Urothelium cell line (cell line): ENCODE data around the gene RAB3IL1.
A peak's percentile ranks its signal among the peaks of the same experiment; 100 is the strongest.
"Not testable (repeated sequence)": the region's sequence is repeated elsewhere in the genome, so short reads cannot be mapped to it uniquely, and the experiment has no call there.

Source experiments
- DNase-seq: peaks from one replicate; pipeline ENCODE4 v3.0.0; 2011; ENCODE audit warnings: low spot score, mixed read lengths
- FAIRE-seq: peaks from 2 replicates; lab custom pipeline; 2011; peaks lifted over from hg19 to GRCh38; lab: Jason Lieb, UNC

Gene RAB3IL1, protein sequence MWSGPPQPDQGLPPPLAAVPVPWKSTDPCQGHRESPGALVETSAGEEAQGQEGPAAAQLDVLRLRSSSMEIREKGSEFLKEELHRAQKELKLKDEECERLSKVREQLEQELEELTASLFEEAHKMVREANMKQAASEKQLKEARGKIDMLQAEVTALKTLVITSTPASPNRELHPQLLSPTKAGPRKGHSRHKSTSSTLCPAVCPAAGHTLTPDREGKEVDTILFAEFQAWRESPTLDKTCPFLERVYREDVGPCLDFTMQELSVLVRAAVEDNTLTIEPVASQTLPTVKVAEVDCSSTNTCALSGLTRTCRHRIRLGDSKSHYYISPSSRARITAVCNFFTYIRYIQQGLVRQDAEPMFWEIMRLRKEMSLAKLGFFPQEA

DNA sequence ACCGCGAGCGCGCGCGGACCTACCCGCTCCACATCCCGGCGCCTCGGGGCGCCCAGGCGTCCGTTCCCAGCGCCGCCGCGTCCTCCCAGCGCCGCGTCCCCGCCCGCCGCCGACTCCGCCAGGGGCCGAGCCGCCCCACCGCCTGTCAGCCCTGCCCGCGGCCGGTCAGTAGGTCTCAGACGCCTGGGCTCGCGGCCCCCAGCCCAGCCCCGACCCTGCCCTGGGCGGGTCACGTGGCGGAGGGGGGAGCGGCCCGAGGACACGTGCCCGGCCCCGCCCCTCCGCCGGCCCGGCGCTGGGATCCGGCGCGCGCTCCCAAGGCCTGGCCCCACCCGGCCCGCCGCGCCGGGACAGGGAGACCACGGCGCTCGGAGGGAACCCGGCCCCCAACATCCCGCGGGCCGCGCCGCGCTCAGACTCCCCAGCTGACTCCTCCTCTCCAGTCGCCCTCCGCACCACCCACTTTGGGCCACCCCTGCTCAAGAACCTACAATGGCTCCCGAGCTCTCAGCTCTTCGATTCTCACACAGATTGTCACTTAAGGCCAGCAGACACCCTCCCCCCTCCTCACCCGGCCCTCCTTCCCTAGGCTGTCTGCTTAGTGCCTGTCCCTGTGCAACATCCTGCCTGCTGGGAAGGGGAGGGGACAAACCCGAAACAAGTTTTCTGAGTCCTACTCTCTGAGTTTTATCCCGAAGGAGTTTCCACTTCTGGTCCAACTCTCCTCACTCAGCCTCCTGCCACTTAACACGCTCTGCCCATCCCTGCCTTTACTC, at the start of gene RAB3IL1:
Gene RAB3IL1 (minus strand): TSS at position 233 of the 776 bp plus-strand sequence. CDS start 199 bp downstream, at position 34.
- DNase-seq (peak; percentile 86), FAIRE-seq (no peak)

DNA sequence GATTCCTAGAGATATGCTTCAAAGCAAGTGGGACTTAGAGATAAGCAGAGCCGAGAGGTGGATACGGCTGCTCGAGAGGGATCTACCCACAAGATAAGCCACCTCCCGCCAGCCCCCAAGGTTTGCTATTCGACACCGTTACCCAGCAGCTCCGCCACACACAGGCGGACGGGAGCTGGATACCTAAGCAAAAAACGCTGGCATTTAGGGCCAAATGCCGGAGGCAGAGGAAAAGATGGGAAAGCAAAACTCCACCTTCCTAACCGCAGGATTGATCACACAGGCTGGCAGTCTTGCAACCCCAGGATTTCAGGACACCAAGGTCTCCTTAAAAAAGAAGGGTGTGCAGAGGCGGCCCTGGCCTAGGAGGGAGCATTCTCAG, 49.4 kb upstream of the RAB3IL1 start:
- no peak for FAIRE-seq
- no peak for DNase-seq

DNA sequence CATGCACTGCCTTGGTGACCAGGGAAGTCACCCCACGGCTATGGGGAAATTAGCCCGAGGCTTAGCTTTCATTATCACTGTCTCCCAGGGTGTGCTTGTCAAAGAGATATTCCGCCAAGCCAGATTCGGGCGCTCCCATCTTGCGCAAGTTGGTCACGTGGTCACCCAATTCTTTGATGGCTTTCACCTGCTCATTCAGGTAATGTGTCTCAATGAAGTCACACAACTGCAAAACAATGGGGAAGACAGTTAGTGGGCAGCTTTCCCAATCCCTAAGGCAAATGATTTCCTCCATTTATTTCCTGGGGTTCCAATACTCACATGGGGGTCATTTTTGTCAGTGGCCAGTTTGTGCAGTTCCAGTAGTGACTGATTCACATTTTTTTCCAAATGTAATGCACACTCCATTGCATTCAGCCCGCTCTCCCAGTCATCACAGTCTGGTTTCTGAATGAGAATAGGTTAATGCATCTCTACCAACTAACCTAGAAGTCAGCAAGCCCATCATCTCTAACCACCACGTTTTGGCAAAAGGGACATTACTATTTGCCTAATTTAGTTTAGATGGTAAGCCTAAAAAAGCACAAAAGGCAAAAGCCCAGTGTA, 47.4 kb upstream of the RAB3IL1 start:
- not testable (repeated sequence) for DNase-seq, FAIRE-seq

DNA sequence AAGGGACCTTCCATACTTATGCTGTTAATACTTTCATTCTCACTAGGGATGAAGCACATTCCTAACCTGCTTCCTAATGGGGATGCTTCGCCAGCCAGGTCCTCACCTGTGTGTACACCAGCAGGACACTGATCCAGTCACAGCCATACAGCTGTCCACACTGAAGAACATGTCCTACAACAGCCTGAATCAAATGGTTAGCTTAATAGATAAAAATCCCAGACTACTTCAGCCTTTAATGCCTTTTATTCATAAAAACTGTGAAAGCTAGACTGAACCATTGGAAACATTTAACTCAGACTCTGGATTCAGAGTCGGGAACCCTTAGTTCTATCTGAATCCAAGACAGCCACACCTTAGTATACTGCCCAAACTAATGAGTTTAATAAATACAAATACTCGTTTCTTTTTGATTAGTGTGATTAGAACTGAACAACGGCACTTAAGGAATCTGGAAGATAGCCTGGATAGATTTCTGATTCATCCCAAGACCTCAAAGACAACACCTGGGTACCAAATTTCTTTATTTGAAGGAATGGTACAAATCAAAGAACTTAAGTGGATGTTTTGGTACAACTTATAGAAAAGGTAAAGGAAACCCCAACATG, 46.8 kb upstream of the RAB3IL1 start:
- FAIRE-seq (no peak), DNase-seq (no peak)

DNA sequence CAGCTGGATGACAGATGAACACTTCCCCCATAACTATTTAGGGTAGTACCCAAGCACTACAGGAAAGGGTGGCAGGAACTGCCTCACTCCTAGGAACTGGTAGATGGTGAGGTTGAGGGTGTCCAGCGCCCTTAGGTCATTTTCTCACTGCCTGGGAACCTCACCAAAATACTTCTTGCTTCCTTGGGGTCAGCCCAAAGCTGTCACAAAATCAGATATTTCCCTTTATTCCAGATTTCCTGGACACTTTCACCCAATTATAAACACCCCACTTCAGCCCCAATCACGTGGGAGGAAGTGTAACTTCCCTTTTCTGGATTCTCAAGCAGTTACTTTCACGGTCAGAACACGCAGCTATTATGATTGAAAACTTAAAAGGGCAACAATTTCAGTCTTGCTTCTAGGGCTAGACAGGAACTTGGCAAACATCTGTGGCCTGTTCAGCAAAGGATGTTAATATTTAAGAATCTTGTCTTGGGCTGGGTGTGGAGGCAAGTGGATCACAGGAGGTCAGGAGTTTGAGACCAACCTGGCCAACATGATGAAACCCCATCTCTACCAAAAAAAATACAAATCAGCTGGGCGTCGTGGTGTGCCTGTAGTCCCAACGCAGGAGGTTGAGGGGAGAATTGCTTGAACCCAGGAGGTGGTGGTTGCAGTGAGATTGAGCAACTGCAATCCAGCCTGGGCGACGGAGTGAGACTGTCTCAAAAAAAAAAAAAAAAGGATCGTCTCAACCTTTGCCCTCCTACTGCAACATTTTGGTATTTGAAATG, 46.1 kb upstream of the RAB3IL1 start:
- no peak for FAIRE-seq

DNA sequence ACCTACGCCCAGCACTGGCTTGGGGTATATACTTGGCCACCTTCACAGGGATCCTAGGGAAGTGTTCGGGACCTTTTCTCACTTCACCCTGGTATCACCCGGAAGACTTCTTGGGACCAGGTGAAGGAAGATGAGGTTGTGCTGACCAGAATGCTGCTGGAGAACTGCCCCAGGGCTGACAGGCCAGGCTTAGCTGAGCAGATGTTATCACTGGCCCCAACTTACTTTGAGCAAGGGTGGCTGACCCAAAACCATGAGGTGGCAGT, 45.6 kb upstream of the RAB3IL1 start:
- FAIRE-seq (no peak), DNase-seq (no peak)

More for the DNA sequence above, 46.1 kb upstream of the RAB3IL1 start:
- DNase-seq = no peak

DNA sequence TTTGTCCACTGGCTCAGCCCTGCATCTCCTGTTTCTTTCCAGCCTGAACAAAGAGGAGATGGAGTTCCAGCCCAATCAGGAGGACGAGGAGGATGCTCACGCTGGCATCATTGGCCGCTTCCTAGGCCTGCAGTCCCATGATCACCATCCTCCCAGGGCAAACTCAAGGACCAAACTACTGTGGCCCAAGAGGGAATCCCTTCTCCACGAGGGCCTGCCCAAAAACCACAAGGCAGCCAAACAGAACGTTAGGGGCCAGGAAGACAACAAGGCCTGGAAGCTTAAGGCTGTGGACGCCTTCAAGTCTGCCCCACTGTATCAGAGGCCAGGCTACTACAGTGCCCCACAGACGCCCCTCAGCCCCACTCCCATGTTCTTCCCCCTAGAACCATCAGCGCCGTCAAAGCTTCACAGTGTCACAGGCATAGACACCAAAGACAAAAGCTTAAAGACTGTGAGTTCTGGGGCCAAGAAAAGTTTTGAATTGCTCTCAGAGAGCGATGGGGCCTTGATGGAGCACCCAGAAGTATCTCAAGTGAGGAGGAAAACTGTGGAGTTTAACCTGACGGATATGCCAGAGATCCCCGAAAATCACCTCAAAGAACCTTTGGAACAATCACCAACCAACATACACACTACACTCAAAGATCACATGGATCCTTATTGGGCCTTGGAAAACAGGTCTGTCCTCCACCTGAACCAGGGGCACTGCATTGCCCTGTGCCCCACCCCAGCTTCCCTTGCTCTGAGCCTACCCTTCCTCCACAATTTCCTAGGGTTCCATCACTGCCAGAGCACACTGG, 45.0 kb upstream of the RAB3IL1 start:
- no peak for FAIRE-seq
- no peak for DNase-seq

DNA sequence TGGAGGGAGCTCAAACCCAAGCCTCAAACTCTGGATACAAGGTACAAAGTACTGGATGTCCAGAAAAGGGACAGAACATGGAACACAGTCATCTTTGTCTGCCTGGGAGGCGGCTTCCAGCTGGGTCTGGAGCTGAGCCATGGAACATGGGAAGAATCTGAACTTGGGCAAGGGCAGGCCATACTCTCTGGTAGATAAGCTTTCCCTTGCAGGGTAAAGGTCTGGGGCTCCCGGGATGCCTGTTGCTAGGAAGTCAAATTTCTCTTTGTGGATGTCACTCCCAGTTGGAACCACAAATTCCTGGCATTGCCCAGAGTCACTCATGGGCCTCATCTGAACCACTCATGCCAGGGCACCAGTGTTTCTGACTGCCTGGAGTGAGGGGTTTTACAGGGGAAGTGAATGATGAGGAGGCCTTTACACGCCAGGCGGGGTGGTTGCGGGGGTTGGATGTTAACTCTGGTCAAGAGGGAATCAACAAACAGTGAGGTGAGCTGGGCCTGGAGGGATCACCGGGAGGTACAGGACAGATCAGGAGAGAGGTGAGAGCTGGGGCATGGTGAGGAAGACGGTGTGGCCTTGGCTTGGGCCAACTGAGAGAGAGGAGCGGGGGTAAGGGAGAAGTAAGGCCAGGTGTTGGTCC, 44.3 kb upstream of the RAB3IL1 start:
- FAIRE-seq (no peak), DNase-seq (no peak)

DNA sequence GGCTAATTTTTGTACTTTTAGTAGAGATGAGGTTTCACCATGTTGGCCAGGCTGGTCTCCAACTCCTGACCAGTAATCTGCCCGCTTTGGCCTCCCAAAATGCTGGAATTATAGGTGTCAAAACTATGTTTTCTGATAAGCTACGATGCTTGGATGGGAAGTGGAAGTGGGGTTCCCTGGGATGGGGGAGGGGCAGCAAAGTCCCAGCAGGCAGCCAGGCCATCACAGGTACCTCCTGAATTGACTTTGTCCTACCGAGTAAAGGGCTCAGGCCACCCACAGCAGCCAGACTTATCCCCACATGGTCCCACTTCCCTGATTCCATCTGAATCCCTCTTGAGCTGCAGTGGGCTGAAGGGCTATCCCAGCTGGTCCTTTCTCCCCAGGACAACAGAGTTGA, 43.2 kb upstream of the RAB3IL1 start:
- DNase-seq (no peak), FAIRE-seq (no peak)

DNA sequence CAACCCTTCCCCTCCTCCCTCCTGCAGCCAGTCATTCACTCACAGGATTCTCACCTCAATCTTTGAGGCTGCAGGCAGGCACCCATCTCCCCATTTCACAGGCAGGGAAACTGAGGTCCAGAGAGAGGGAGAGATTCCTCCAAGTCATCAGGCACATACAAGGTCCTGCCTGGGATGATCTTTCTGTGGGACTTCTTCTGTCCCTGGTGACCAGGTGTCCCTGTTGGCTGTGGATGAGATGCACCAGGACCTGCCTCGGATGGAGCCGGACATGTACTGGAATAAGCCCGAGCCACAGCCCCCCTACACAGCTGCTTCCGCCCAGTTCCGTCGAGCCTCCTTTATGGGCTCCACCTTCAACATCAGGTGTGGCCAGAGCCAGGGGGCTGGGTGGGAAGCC, 42.3 kb upstream of the RAB3IL1 start:
- FAIRE-seq (no peak), DNase-seq (no peak)

DNA sequence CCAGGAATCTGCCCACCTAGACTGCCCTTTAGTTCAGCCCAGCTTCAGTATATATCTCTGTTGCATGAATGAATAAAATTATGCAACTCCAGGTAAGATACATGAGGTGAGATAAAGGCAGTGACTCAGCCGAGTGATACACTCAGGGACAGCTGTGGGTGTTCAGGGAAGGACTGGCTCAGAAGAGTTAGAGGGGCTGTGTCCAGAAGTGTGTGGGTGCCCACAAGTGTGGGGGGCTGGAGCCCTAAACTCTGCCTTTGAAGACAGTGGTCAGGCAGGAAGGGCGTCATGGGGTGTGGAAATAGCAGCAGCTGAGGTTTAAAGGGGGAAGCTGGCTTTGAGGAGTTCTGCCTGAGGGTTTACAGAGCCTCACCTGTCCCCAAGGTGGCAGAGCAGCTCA, 41.7 kb upstream of the RAB3IL1 start:
- no peak for FAIRE-seq

DNA sequence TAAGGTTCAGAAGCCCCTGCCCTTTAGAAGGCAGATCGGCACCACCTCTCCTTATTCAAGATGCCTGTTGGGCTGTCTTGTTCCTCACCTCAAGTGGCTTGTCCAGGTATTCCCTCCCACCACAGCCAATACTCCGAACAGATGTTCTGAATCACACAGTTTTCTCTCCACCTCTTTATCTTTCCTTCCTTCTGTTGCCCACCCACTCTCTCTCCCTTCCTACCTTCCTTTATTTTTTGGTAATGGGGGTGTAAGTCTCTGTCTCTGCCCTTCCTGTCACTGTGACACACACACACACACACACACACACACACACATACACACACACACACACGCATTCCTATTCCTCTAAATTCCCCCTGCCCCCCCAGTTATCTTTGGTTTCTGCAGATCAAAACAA, 41.2 kb upstream of the RAB3IL1 start:
- no peak for FAIRE-seq
- DNase-seq = no peak

More for the DNA sequence above, 41.7 kb upstream of the RAB3IL1 start:
- no peak for DNase-seq

DNA sequence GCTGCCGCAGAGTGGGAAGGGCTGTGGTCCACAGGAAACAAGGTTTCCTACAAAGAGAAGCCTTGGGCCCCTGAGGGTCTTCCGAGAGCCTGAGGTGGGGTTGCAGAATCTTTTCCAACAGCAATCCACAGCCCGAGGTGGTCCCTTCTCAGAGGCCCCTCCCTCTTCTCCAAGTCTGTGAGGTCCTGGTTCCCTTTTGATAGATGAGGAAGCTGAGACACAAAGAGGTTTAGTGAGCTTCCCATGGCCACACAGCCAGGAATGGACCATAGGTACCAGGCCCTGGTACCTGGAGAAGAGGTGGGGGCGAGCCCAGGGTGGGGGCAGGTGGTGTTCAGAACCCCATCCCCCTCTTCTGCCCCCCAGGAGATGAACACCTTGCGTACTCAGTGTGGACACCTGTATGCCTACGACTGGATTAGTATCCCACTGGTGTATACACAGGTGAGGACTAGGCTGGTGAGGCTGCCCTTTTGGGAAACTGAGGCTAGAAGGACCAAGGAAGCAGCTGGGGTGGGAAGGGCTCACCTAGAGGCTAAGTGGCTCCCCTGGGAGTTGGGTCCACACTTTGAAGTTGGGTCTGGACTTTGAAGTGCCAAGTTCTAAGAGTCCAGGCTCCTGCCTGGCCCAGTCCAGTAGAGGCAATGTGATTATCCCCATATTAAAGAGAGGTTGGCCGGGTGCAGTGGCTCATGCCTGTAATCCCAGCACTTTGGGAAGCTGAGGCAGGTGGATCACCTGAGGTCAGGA, 39.8 kb upstream of the RAB3IL1 start:
- DNase-seq (no peak), FAIRE-seq (no peak)

DNA sequence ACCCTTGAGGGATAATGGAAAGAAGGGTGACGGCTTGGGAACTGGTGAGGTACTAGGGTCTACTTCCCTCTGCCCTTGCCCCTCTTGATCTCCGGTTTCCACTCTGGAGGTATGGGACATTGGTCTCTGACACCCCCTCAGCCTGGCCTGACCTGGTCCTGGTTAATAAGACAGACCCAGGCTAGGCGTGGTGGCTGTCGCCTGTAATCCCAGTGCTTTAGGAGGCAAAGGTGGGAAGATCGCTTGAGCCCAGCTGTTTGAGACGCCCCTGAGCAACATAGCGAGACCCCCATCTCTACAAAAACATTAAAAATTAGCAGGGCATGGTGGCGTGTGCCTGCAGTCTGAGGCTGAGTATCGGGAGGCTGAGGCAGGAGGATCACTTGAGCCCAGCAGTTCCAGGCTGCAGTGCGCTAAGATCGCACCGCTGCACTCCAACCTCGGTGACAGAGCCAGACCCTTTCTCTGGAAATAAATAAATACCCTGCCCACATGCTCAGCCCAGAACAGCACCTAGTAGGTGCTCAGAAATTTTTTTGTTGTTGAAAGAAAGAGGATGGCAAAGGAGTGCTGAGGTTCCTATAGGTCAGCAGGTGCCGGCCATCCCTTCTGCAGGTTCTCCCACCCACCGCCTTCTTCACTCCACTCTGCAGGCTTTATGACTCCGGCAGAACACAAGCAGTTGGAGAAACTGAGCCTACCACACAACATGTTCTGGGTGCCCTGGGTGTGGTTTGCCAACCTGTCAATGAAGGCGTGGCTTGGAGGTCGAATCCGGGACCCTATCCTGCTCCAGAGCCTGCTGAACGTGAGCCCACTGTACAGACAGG, 39.0 kb upstream of the RAB3IL1 start:
- no peak for FAIRE-seq

DNA sequence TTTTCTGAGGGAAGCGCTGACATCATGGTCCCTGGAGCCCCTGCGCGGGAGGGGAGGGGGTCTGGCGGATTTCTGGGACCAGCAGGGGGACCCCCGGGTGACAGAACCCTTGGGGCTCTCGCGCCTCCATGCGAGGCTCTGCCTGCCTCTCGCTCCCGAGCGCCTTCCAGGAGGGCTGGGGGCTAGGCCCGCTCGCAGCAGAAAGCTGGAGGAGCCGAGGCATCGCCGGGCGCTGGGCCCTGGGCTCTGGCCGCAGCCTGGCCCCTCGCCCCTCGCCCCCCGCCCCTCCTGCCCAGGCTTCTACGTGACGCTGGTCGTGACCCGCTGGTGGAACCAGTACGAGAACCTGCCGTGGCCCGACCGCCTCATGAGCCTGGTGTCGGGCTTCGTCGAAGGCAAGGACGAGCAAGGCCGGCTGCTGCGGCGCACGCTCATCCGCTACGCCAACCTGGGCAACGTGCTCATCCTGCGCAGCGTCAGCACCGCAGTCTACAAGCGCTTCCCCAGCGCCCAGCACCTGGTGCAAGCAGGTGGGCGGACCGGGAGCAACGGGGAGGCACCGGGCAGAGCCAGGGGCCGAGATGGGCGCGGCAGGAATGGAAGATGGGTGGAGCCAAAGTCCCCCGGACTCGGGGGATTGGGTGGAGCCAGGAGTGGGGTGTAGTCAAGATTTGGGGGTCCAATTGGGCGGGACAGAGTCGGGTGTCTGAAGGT, 38.2 kb upstream of the RAB3IL1 start:
- FAIRE-seq = no peak
- no peak for DNase-seq

More for the DNA sequence above, 39.0 kb upstream of the RAB3IL1 start:
- no peak for DNase-seq

DNA sequence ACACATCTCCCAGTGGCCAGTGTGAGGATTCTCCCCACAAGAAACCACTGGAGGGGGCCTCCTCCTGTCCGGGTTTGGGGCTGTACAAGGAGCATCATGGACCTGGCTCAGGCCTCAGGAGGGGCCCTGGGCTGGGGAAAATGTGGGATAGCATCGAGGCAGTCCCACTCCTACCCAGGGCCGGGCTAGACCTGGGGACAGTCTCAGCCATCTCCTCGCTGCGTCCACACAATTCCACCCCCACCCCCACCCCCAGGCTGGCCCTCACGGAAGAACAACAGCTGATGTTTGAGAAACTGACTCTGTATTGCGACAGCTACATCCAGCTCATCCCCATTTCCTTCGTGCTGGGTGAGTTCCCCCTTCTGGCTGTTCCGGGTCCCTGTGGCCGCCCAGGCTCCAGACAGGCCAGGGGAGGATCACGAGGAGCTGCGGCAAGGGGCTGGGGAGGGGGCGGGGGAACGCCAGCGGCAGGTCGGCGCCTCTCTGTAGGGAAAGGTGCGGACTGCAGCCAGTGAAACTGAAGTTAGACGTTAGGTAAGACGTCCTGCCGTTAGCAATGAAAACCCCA, 37.6 kb upstream of the RAB3IL1 start:
- DNase-seq (peak; percentile 53), FAIRE-seq (no peak)
